HG03442 (cell line): ENCODE data around the gene SHISA5.
"Not testable (repeated sequence)": the region's sequence is repeated elsewhere in the genome, so short reads cannot be mapped to it uniquely, and the experiment has no call there.

Experiments used
- ATAC-seq: cut with Tn5 transposase; IDR thresholded peaks from one replicate; pipeline ENCODE4 v1.9.1; 2021; ENCODE audit warnings: mild to moderate bottlenecking, moderate library complexity; ENCODE audit not compliant: unreplicated experiment

The SHISA5 gene, protein sequence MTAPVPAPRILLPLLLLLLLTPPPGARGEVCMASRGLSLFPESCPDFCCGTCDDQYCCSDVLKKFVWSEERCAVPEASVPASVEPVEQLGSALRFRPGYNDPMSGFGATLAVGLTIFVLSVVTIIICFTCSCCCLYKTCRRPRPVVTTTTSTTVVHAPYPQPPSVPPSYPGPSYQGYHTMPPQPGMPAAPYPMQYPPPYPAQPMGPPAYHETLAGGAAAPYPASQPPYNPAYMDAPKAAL

DNA sequence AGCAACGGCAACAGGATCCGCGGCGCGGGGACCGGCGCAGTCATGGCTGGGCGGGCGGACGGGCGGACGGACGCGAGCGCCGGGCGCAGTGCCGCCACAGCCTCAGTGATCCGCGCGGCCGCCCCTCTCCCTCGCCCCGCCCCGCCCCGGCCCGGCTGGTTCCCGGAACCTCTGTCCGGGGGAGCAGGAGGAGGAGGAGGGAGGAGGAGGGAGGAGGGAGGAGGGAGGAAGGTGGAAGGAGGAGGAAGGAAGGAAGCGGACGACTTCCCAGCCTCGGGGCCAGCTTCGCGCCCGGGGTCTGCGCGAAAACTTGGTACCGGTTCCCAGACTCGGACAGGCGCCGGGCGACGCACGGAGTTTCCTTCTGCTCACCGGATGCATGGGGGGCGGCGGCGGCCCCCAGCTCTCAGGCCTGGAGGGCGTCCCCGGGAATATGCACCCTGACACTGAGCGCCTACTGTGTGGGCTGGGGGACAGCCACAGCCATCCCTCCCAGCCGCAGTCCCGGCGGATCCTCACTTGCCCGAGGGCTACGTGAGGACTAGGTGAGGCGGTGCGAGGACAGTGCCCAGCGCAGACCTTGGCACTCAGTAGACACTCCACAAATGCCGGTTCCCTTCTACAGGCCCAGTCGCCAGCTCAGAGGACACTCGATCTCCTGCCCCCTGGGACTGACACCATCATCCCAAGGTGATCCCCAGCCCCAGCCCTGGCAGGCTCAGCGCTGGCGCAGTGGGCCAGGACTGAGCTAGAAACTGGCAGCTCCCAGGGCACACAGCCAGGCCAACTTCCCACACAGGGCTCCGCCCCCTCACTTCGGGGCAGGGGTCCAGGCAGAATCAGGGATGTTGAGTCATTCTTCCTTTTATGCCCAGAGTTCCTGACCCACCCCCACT lies at the start of gene SHISA5:
Gene SHISA5 (minus strand): TSS at position 124 of the 896 bp plus-strand sequence. CDS start 80 bp downstream, at position 44.
- no peak for ATAC-seq

DNA sequence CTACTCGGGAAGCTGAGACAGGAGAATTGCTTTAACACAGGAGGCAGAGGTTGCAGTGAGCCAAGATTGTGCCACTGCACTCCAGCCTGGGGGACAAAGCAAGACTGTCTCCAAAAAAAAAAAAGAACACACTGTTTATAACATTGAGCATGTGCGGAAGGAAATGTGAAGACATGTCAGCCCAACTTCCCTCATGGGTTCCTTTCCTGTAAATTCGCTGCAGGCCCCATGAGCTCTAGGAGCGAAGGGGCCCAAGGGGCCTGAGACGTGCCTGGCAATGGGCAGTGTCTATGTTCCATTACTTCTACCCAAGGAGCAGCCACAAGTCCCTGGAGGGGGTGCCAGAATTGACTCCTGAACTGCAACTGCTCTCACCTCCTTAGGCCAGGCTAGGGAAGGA lies 49.4 kb upstream of the SHISA5 start:
- ATAC-seq, result no peak

DNA sequence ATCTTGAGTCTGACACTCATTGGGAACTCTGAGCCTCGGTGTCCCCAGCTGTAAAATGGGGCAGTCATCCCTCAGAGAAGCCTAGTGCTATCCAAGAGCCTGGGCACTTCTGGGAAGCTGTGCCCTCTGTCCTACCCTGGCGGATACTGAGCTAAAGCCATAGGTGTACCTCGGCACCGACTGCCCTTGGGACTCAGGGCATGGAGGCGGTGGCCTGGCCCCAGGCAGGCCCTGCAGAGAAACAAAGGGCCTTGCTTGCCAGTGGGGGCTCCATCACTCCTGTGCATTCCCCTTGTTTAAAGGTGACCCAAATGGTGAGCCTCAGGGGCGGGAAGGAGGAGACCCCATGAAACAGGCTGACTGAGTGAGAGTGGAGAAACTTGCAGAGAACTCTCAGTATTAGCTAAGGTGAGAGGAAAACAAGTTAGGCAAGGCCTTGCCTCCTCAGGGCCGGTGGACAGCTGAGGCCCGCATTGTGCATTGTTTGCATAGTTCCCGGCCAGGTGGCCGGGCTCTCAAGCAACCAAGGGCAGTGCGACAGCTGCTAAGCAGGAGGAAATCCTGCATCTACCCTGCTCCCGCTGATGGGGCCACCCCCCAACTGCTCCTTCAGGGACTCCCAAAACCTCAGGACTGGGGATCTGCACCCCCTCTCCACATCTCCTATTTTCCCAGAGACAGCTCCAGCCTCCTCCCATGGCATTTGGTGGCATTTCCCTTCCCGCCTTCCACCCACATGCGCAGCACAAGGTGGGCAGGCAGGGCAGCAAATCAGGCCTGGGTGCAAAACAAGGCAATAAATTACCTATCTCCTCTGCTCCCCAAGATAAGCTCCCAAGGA lies 48.4 kb upstream of the SHISA5 start:
- ATAC-seq, result no peak

DNA sequence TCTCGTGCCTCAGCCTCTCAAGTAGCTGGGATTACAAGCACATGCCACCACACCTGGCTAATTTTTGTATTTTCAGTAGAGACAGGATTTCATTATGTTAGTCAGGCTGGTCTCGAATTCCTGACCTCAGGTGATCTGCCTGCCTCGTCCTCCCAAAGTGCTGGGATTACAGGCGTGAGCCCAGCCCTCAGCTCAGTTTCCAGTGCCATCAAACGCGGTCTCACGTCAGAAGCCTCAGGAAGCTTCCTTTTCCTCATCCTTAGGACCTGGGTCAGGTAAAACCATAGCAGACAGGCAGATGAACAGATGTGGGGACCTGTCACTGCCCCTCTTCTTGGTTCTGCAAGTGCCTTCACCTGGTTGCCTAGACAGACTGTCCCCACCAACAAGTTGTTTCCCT lies 47.7 kb upstream of the SHISA5 start:
- not testable (repeated sequence) for ATAC-seq

DNA sequence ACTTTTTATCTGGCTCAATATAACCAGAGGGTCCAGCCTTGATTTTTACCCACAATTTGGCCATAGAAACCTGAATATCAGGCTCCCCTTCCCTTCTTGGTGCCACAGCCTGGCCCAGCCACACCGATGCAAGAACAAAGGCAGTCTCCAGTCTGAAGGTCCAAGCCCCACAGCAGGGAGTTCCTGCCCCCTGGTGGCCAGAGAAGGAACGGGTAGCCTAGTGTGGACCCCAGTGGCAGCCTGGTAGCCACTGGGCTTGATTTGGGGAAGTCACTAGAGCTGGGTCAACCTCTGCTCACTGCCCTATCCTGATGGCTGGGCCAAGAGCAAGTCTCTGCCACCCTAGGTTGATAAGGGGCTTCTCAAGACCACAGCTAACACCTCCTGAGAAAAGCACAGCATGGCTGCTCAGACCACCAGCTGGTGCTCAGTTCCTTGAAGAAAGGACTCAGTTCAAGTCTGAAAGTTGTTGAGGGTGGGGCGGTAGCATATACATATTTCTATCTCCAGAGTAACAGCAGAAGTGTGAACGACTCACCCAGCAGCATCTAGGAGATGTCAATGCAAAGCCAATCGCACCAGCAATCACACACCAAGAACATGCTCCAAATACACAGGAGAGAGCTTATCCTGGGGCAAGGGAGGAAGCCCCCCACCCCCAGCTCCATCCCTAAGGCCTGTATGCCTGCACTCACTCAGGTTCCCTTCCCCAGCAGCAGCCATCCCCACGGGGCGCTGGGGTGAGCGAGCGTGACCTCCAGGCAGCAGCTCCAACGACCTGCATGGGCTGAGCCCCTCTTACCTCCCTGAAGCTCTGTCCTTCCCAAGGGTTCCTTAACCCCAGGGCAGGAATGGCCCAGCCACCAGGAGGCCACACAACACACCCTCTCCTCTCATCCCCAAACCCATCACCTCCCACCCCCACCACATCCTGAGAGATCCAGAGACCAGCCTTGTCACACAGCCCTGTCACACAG lies 45.0 kb upstream of the SHISA5 start:
- no peak for ATAC-seq

DNA sequence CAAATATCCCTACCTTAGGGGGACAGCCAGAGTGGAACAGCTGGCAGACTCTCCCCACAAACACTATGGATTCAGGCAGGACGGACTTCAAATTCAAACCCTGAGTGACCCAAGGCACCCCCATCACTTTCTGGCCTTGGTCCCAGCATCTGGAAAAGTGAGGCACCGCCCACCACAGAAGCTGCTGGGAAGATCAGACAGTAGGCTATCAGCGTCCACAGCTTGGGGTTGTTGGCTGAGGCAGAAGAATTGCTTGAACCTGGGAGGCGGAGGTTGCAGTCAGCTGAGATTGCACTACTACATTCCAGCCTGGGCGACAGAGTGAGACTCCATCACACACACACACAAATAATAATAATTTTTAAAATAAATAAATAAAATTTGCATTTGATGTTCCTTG lies 44.2 kb upstream of the SHISA5 start:
- no peak for ATAC-seq

DNA sequence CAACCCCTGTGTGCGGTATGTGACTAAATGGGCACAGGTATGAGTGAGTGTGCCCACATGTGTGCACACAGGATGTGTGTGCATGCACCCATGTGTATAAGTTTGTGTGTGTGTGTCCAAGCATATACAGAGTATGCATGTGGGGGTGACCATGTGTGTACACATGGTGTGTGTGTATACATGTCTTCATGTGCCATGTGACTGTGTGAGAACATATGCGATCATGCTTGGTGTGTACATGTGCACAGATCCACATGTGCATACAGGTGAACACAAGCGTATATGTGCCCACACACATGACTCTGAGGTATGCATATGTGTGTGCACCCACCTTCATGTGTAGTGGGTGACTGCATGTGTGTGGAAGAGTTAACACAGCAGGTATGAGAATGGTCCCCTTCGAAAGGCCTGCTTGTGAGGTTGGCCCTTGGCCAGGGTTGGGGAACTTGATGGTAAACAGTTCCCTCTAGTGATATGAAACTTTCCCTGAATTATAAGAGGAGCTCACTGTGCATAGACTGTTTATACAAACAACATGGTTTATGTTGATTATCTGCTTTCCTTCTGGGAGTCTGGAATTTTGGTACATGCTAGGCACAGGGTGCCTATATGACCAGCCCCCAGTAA lies 42.3 kb upstream of the SHISA5 start:
- ATAC-seq, result no peak

DNA sequence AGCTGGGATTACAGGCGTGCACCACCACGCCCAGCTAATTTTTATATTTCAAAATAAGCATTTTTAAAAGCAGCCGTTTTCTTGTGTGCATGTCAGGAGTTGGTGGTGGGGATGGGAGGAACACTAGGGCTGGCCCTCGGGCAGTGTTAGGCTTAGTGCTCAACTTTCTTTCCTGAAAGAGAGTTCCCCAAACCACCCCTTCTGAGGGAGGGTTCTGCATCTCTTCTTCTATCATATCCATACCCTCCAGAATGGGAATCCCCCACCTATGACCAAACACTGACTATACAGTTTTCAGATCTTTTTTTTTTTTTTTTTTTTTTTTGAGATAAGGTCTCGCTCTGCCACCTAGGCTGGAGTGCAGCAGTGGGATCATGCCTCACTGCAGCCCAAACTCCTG lies 40.2 kb upstream of the SHISA5 start:
- ATAC-seq, result no peak

DNA sequence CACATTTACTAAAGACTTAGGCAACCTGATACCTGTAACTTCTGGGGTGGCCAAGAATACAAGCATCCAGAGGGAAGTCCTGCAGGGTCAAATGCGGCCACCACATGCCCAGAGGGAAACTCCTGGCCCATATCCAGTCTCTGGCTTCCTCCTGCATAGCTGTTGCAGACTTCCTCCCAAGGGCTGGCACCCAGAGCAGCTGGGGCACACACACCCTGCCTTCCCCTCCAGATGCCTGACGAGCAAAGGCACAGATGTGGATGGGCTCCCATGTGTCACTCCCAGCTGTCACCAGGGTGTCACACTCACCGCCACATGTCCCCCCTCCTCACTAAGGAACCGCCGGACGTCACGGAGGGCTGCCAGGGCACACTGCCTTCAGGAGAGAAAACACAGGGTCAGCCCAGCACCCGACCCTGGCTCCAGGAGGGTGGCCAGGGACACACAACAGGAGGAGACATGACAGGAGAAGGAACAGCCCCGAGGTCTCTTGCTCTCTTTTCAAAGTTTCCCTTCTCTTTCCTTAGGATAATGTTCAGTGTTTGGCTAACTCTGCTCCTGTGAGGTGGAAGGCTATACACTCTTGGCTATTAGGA lies 39.4 kb upstream of the SHISA5 start:
- no peak for ATAC-seq

DNA sequence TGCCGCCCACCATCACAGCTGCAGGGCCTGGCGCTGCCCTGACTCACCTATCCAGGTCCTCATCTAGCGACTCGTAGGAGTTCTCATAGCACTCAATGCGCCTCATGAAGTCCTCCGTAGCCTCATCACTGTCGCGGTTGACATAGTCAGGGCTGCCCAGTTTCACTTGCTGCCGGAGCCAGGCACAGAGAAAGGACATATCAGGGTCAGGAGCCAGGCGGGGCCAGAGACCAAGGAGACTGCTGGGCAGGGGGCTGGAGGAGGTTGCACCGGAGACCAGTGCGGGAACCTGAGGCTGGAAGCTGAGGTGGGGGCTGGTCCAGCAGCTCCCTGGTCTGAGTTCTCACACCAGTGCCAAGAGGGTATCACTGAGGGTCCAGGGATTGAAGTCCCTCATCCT lies 34.5 kb upstream of the SHISA5 start:
- ATAC-seq, result no peak

DNA sequence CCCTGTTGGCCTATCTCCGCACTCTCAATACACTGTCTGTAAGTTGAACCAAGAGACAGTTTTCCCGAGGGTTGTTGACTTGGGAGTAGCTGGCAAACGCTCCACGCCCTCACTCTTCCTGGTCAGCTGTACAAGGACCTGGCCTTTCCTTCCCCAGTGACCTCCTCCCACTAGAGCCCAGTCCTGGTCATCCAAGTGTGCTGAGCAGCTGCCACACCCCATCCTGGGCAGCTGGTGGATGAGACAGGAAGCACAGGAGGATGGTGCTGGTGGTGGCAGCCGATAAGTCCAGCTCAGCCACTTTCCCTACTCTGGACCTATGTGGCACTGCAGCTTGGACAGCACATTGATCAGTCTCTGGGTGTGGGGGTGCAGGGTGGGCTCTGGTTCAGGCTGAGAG lies 32.8 kb upstream of the SHISA5 start:
- ATAC-seq, result no peak

DNA sequence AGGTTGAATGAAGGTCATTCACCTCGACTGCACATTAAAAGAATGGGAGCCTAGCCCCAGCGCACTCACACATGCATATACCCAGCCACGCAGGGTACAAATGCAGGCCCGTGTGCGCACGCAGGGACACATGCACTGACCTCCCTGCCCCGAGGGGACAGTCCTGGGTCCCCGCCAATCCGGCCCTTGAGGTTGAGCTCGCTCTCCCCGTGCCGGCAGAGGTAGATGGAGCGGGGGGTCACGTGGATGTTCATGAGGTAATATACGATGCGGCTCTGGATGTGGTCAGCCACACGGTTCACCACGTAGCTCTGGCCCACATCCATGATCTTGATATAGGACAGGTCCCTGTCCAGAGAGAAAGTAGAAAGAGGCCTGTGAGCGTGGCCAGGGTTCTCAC lies 32.1 kb upstream of the SHISA5 start:
- no peak for ATAC-seq

DNA sequence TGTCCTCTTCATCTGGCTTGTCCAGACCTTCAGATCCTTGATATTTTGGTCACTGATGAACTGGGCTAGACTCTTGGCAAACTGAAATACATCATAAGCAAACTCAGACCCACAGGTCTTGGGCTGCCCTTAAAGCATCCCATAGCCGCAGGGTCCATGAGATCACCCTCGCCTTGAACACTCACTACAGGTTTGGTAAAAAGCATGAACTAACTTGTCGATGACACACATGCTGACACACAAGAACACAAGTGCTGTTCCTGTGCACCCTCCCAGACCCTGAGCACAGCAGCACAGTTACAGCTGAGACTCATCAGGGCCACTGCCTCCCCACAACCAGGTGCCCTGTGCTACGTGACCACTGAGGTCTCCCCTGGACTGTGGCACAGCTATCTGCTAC lies 31.6 kb upstream of the SHISA5 start:
- ATAC-seq, result no peak

DNA sequence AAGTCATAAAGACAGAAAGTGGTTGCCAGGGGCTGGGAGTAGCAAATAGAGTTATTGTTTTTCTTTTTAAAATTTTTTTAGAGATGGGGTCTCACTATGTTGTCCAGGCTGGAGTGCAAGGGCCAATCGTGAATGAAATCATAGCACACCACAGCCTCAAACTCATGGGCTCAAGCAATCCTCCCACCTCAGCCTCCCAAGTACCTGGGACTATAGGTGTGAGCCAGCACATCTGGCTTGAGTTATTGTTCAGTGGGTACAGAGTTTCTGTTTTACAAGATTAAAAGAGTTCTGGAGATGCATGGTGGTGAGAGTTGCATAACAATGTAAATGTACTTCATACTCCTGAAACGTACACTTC lies 29.0 kb upstream of the SHISA5 start:
- no peak for ATAC-seq

DNA sequence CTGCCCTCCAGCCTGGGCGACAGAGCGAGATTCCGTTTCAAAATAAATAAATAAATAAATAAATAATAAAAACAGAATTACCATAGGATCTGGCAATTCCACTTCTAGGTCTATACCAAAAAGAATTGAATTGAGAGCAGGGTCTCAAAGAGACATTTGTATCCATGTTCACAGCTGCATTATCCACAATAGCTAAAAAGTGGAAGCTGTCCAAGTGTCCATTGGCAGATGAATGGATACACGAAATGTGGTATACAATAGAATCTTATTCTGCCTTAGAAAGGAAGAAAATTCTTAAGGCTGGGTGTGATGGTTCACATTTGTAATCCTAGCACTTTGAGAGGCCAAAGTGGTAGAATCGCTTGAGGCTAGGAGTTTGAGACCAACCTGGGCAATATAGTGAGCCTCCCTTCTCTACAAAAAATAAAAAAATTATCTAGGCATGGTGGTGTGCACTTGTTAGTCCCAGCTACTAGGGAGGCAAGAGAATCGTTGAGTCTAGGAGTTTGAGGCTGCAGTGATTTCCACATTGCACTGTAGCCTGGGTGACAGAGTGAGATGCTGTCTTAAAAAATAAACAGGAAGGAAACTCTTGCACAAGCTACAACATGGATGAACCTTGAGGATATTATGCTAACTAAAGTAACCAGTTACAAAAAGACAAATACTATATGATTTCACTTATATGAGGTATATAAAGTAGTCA lies 28.4 kb upstream of the SHISA5 start:
- ATAC-seq, result no peak

DNA sequence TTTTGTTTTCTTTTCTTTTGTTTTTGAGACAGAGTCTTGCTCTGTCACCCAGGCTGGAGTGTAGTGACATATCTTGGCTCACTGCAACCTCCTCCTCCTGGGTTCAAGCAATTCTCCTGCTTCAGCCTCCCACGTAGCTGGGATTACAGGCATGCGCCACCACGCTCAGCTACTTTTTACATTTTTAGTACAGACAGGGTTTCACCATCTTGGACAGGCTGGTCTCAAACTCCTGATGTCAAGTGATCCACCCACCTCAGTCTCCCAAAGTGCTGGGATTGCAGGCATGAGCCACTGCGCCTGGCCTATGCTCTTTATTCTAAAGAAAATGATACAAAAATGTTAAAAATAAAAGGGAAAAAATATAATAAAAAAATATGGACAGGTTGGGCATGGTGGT lies 26.7 kb upstream of the SHISA5 start:
- not testable (repeated sequence) for ATAC-seq

DNA sequence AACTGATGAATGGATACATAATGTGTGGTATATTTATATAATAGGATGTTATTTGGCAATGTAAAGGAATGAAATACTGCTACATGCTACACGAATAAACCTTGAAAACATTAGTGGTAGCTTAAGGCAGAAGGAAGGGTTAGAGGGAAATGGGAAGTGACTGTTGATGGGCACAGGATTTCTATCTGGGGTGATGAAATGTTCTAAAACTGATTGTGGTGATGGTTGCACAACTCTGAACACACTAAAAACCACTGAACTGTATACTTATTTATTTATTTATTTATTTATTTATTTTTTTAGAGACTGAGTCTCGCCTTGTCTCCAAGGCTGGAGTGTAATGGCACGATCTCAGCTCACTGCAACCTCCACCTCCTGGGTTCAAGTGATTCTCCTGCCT lies 24.8 kb upstream of the SHISA5 start:
- ATAC-seq, result no peak

DNA sequence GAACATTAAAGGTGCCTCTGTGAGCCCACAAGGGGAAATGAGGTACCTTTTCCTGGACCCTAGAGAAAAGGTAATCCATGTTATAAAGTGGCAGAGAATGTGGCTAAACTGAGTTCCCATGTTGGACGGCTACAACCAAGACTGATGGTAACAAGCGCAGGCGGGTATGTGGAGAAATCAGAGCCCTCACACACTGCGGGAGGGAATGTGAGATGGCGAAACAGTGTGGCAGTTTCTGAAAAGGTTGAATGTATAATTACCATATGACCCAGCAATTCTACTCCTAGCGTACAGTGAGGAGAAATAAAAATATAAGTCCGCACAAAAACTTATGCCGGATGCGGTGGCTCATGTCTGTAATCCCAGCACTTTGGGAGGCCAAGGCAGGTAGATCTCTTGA lies 24.1 kb upstream of the SHISA5 start:
- ATAC-seq, result no peak

DNA sequence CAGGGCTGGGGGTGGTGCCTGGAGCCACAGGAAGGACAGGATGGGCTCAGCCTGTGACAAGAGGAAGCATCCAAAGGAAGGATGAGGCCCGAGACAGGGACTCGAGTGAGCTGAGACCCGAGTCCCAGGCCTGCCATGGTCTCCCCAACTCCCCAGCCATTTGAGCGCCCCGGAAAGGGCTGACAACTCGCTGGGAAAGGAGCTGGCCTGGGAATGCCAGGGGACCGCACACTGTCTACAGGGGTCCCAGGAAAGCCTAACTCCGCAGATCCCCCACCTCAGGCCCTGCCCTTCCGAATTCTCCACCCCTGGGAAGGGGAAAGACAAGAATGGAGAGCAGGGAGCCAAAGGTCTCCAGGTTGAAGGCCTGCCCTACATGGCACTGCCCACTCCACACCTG lies 21.0 kb upstream of the SHISA5 start:
- ATAC-seq, result no peak
